Osteoblast (primary cell): ENCODE data around the gene SLC22A9. TPM values are rescaled to one million over a fixed set of nuclear protein-coding genes. Genes with fewer than 3 reads are reported as not detected.

Experiments used
- DNase-seq: peaks from one replicate; pipeline ENCODE4 v3.0.0; 2011; ENCODE audit warnings: low spot score, mixed read lengths; ENCODE audit not compliant: insufficient read length; ENCODE audit errors: missing footprints
- H2AFZ ChIP-seq: 2 replicates; pipeline ENCODE4 v1.6.0; 2011; ENCODE audit warnings: mild to moderate bottlenecking, low read length
- H3K27ac ChIP-seq: 2 replicates; pipeline ENCODE4 v1.5.1; 2011; ENCODE audit warnings: mild to moderate bottlenecking, low read depth, low read length, moderate library complexity
- H3K27me3 ChIP-seq: 2 replicates; pipeline ENCODE4 v1.6.0; 2012; ENCODE audit warnings: mild to moderate bottlenecking, control low read depth, inconsistent platforms, low read length, moderate library complexity; ENCODE audit not compliant: insufficient read depth
- H3K36me3 ChIP-seq: 2 replicates; pipeline ENCODE4 v1.5.1; 2011; ENCODE audit warnings: mild to moderate bottlenecking, low read length, control low read depth, moderate library complexity; ENCODE audit not compliant: insufficient read depth
- H3K4me1 ChIP-seq: 2 replicates; pipeline ENCODE4 v1.5.1; 2011; ENCODE audit warnings: mild to moderate bottlenecking, low read length, control low read depth, moderate library complexity; ENCODE audit not compliant: insufficient read depth
- H3K4me2 ChIP-seq: 2 replicates; pipeline ENCODE4 v1.6.0; 2011; ENCODE audit warnings: mild to moderate bottlenecking, low read length; ENCODE audit not compliant: insufficient read depth
- H3K4me3 ChIP-seq: fragments of 200-600 bp; sonication (generic); 3 replicates; pipeline ENCODE4 v1.5.1; 2012; ENCODE audit warnings: mild to moderate bottlenecking, low read length, inconsistent platforms; ENCODE audit not compliant: insufficient read depth
- H3K79me2 ChIP-seq: 2 replicates; pipeline ENCODE4 v1.6.0; 2012; ENCODE audit warnings: mild to moderate bottlenecking, low read length, control low read depth, inconsistent platforms; ENCODE audit not compliant: insufficient read depth
- H3K9me3 ChIP-seq: 2 replicates; pipeline ENCODE4 v1.5.1; 2011; ENCODE audit warnings: low read depth, low read length, control low read depth
- H4K20me1 ChIP-seq: 2 replicates; pipeline ENCODE4 v1.6.0; 2012; ENCODE audit warnings: mild to moderate bottlenecking, low read length, control low read depth; ENCODE audit not compliant: insufficient read depth
- total RNA-seq: library from RNA; depleted of rRNA; stranded (reverse); fragments of >200 nt; gene quantifications from 2 replicates; pipeline ENCODE4 v1.2.3, GENCODE V29; 2012
- TF ChIP-seq, protein P1 (sequence below): IDR thresholded peaks from 2 replicates; pipeline ENCODE4 v1.5.1; 2011; ENCODE audit warnings: mild to moderate bottlenecking, low read depth, low read length, moderate library complexity; ENCODE audit errors: extremely low read depth

Gene SLC22A9
- total RNA-seq, 1 donor, result not detected

DNA sequence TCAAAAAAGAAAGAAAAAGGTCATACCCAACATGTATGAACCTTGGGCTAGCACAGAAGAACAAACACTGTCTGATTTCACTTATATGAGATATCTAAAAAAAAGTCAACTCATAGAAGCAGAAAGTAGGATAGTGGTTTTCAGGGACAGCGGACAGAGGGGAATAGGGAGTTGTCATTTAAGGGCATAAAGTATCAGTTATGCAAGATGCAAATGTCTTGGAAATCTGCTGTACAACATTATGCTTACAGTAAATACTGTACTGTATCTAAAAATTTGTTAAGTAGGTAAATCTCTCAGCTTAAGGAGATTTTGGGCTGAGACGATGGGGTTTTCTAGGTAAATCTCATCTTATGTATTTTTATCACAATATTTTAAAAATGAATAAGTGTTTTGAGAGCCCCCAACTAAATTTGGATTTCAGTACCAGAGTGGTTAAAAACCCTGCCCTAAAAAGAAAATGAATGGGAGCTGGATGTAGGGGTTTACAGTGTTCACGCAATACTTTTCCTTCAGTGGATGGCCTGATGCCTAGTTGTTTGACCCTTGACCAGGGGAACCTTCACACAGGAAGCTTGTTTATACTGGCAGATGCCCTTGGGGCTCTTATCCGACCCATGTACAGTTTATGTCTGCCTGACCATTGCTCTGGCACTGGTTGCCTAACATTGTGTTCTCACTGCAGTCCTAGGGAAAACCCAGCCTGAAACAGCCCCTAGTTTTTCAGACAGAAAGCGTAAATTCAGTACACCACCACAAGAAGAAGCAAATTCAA, 34.8 kb downstream of the SLC22A9 start:
- Histone ChIP-seq H3K9me3 (no peaks in the 10 kb centered on the region), H2AFZ (no peak overlapping the region), H3K4me3 (no peak overlapping the region), H4K20me1 (no peaks in the 10 kb centered on the region), H3K27ac (no peak overlapping the region), H3K36me3 (no peaks in the 10 kb centered on the region), H3K27me3 (no peaks in the 10 kb centered on the region), H3K79me2 (no peaks in the 10 kb centered on the region), H3K4me2 (no peak overlapping the region), H3K4me1 (no peaks in the 10 kb centered on the region)
- DNase-seq, result no peak
- TF ChIP-seq, protein P1, sequence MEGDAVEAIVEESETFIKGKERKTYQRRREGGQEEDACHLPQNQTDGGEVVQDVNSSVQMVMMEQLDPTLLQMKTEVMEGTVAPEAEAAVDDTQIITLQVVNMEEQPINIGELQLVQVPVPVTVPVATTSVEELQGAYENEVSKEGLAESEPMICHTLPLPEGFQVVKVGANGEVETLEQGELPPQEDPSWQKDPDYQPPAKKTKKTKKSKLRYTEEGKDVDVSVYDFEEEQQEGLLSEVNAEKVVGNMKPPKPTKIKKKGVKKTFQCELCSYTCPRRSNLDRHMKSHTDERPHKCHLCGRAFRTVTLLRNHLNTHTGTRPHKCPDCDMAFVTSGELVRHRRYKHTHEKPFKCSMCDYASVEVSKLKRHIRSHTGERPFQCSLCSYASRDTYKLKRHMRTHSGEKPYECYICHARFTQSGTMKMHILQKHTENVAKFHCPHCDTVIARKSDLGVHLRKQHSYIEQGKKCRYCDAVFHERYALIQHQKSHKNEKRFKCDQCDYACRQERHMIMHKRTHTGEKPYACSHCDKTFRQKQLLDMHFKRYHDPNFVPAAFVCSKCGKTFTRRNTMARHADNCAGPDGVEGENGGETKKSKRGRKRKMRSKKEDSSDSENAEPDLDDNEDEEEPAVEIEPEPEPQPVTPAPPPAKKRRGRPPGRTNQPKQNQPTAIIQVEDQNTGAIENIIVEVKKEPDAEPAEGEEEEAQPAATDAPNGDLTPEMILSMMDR, result no peak

DNA sequence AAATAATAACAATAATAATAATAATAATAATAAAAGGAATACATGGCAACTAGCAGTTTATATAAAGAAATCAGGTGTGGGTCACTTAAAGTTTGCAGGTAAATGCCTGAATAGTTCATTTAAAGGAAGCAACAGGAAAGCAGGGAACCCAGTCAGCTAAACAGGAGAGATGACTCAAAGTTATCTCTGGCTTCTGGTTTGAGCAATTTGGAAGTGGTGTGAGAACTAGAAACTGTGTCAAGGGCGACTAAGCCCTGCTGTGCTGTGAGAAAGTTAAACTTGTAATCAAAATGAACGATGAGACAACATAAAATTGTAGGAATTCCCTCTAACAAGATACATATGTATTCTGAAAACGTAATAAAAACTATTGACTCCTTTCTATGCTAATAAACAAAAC, 35.5 kb downstream of the SLC22A9 start:
- TF ChIP-seq, protein P1, result no peak
- Histone ChIP-seq H3K4me1 (no peaks in the 10 kb centered on the region), H3K36me3 (no peaks in the 10 kb centered on the region), H3K4me2 (no peak overlapping the region), H3K79me2 (no peaks in the 10 kb centered on the region), H4K20me1 (no peaks in the 10 kb centered on the region), H3K27ac (no peak overlapping the region), H2AFZ (no peak overlapping the region), H3K9me3 (no peaks in the 10 kb centered on the region), H3K4me3 (no peak overlapping the region), H3K27me3 (no peaks in the 10 kb centered on the region)
- DNase-seq, result no peak

DNA sequence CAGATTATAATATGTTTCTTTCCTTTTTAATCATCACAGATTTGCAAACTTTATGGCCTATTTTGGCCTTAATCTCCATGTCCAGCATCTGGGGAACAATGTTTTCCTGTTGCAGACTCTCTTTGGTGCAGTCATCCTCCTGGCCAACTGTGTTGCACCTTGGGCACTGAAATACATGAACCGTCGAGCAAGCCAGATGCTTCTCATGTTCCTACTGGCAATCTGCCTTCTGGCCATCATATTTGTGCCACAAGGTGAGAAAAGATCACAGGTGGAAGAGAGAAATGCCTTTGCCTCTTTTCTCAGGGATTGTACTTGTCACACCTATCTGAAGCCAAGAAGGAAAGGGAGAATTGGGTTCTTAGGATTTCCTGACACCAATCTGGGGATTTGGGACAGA, 36.9 kb downstream of the SLC22A9 start:
- Histone ChIP-seq H3K4me2 (no peak overlapping the region), H2AFZ (no peak overlapping the region), H4K20me1 (no peaks in the 10 kb centered on the region), H3K27me3 (no peaks in the 10 kb centered on the region), H3K4me1 (no peaks in the 10 kb centered on the region), H3K27ac (no peak overlapping the region), H3K79me2 (no peaks in the 10 kb centered on the region), H3K9me3 (no peaks in the 10 kb centered on the region), H3K36me3 (no peaks in the 10 kb centered on the region), H3K4me3 (no peak overlapping the region)
- no peak for DNase-seq
- TF ChIP-seq, protein P1, result no peak

DNA sequence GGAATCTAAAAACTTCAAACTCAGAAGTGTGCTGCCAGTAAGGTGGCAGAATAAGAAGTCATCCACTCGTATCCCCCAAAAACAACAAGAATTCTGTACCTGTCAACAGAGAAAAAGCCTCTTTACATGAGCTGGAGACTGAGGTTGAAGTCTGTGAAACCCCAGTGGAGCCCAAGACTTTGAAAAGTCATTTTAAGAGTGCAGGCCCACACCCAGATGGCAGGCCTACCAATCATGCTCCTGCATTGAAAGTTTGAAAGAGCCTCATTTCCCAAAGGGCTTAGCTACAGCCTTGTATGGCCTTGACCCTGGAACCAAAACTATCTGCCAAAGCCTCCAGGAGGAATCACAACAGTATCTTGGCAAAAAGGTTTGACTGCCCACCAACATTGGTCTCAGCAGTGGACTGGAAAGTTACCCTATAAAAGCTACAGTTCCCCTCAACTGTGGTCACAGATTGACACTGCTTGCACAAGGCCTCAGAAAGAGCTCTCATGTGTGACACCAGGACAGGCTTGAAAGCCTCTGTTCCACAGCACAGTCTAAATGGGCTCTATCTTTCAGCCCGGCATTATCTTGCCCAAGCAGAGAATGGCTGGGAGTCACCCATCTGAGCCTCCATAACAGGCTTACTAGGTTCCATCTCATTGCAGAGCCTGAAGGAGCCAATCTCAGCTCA, 47.7 kb downstream of the SLC22A9 start:
- Histone ChIP-seq H3K79me2 (no peaks in the 10 kb centered on the region), H3K27me3 (no peaks in the 10 kb centered on the region), H4K20me1 (no peaks in the 10 kb centered on the region), H3K4me3 (no peak overlapping the region), H2AFZ (no peak overlapping the region), H3K36me3 (no peaks in the 10 kb centered on the region), H3K9me3 (no peaks in the 10 kb centered on the region), H3K27ac (no peak overlapping the region), H3K4me1 (no peaks in the 10 kb centered on the region), H3K4me2 (no peak overlapping the region)
- no peak for DNase-seq
- TF ChIP-seq, protein P1, result no peak
